C4-2B (cell line): ENCODE measurements around the gene FNDC3B.

Experiments used
- ZFX ChIP-seq: fragments of 450-650 bp; IDR thresholded peaks from 2 replicates; pipeline ENCODE4 v1.6.1; 2017
- TF ChIP-seq, protein P1 (sequence below): fragments of 450-650 bp; conservative IDR thresholded peaks from 2 replicates; pipeline ENCODE4 v1.5.1; 2017; ENCODE audit warnings: mild to moderate bottlenecking

GRCh38 chr3:172086071-172086470 is 46.7 kb downstream of the FNDC3B start:
- TF ChIP-seq, protein P1, sequence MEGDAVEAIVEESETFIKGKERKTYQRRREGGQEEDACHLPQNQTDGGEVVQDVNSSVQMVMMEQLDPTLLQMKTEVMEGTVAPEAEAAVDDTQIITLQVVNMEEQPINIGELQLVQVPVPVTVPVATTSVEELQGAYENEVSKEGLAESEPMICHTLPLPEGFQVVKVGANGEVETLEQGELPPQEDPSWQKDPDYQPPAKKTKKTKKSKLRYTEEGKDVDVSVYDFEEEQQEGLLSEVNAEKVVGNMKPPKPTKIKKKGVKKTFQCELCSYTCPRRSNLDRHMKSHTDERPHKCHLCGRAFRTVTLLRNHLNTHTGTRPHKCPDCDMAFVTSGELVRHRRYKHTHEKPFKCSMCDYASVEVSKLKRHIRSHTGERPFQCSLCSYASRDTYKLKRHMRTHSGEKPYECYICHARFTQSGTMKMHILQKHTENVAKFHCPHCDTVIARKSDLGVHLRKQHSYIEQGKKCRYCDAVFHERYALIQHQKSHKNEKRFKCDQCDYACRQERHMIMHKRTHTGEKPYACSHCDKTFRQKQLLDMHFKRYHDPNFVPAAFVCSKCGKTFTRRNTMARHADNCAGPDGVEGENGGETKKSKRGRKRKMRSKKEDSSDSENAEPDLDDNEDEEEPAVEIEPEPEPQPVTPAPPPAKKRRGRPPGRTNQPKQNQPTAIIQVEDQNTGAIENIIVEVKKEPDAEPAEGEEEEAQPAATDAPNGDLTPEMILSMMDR: no peak
- TF ChIP-seq ZFX: no peak
